HG02571 (cell line): ENCODE data around the gene ACSM5.
"Not testable (repeated sequence)": the region's sequence is repeated elsewhere in the genome, so short reads cannot be mapped to it uniquely, and the experiment has no call there.

Experiments
- ATAC-seq: cut with Tn5 transposase; IDR thresholded peaks from one replicate; pipeline ENCODE4 v1.9.1; 2021; ENCODE audit warnings: mild to moderate bottlenecking, moderate library complexity; ENCODE audit not compliant: unreplicated experiment

The ACSM5 gene

DNA sequence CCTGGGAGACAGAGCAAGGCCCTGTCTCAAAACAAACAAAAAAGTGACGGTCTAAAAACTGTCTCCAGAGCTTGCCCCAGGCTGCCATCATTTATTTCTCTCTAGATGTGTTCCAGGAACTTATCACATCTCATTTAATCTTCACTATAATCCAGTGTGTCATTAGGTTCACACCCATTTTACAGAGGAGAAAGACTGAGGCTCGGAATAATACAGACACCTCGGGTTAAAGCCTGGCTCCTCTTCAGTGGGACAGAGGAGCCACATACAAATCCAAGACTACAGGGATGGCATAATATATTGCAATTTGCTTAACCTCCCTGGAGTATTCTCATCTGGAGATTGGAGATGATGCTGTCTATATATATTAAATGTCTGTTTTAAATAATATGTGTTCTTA lies 10.7 kb upstream of the ACSM5 start:
- ATAC-seq = no peak

DNA sequence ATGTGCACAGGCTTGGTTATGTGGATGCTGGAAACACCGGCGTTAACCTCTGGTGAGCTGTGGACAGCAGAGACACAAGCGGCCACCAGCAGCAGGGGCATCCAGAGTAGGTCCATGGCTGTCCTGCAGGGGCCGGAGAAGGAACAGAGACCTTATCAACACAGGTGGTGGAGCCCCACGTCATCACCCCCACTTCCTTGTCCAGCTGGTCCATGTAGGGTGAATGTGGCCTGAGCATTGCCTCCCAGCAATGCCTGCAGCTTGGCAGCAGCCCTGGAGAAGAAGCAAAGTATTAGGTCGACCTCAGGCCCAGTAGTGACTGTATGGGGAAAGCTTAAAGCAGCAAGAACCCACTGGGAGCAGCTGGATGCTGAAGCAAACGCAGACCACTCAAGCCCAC lies 10.1 kb upstream of the ACSM5 start:
- no peak for ATAC-seq

DNA sequence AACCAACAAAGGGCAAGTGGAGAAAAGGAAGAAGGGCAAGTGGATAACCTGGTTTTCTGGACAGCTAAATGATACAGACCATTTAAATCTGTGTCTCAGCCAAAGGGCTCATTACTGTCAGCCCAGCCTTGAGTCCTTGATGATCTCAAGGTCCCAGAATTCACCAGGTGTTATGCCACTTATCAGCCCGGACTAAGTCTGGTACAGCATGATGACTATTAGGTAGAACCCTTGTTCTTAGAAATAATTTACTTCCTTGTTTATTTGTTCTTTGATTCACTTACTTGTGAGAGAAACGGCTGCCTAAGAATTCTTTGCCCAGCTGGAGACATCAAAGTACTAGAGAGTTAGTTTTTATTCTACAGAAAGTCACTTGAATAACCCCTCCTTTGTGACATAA lies 8.3 kb upstream of the ACSM5 start:
- ATAC-seq = no peak

DNA sequence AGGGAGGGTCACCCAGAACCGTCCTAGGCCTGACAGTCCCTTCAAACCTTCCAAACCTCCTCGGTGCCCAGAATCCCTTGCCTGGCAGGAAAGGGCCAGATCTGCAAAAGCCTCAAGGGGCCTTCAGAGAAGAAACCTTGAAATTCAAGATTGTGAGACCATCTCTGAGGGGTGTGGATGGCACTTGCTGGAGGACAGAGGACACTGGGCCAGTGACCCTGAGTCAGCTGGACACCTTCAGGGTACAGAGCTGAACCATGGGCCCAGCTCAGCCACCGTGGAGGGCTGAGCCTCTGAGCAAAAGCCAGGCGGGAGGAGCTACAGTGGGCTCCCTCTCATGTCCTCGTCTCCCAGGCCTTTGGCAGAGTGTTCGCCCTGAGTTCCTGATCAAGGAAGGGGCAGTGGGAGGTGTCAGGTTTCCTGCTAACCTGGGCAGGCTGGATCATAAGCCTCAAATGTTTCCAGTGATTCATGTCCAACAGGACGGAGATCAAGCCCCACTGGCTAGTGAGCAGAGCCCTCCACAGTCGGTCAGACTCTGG lies 7.8 kb upstream of the ACSM5 start:
- no peak for ATAC-seq

DNA sequence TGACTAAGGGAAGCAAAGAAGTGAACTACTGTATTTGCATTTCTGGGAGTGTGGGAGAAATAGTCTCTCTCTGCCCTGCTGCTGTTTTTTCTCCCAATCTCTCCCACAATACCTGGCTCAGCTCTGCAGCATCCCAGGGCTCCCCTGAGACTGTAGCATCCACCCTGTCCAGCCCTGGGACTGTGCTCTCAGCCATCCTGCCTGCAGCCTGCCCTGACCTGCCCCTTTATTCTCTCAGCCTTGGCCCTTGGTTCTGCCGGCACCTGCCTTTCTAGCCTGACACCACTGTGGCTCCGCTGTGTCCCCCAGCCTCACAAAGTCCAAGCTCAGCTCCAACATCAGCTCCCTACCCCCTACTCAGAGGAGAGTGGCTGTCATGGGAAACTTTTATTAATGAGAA lies 6.7 kb upstream of the ACSM5 start:
- ATAC-seq = no peak

DNA sequence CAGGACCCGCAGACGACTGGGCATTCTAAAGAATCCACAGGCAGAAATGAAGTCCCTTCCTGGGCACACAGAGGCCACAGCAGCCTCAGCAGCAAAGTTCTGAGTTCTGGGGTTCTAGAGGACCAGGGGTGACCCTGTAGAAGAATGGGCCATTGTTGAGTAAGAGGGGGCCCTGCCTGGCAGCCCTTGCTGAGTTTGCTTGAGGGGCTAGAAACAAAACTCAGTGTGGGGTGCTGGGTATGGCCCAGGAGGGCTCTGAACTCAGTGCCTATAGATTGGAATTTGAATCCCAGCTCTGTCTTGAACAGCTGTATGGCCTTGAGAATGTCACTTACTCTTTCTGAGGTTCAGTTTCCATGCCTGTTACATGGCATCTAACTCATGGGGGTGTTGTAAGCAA lies 4.7 kb upstream of the ACSM5 start, which contains the start of gene PDILT:
TSS of gene PDILT (minus strand) at position 101 of the 400 bp plus-strand sequence. CDS start 5,437 bp downstream, outside the sequence.
- no peak for ATAC-seq

DNA sequence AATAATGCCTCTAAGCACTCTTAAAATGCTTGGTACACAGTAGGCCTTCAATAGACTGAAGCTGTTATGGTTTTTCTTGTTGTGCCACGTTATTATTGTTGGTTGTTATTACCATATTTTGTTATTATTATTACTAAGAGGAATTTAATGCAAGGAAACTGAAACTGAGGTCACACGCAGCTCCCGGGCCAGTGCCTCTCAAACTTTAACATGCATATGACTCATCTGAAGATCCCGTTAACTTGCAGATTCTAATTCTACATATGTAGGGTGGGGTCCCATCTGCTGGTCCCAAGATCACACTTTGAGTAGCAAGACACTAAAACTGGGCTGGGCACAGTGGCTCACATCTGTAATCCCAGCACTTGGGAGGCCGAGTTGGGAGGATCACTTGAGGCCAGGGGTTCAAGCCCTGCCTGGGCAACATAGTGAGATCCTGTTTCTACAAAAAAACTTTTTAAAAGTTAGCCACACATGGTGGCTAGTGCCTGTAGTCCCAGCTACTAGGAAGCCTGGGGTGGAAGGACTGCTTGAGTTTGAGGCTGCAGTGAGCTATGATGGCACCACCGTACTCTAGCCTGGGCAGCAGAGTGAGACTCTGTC lies 888 bp downstream of the ACSM5 start:
- ATAC-seq = no peak

DNA sequence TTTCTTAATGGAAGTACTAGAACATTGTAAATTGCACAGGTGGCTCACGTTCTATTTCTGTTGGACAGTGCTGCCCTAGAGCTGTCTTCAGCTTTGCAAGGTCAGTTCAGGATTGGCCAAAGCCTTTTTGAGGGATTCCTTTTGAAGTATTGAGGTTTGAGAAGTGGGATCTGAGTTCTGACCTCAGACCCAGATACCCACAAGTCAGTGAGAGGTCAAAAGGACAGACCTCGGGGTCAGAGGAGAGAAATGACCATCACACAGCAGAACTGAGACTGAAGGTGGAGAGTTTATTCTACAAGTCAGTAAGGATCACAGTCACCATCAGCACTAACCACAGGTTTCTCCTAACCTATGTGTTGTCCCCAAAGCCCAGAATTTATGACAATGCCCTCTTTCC lies 1.7 kb downstream of the ACSM5 start:
- ATAC-seq = no peak

DNA sequence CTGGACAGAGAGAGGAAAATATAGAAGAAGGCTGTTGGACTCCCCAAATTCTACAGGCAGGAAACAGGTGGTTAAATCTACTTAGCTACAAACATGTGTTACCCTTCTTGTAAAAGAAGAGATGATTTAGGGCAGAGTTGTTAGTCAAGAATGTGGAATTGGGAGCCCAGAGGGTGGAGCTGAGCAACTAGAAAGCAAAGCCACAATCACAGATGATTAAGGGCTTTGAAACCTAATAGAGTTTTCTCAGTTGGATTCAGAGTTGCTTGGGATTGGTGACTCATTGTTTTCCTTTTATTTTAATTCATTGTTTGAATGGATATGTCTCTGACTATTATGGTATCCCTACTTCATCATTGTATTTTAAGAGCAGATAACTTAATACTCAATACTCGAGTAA lies 6.2 kb downstream of the ACSM5 start:
- no peak for ATAC-seq

DNA sequence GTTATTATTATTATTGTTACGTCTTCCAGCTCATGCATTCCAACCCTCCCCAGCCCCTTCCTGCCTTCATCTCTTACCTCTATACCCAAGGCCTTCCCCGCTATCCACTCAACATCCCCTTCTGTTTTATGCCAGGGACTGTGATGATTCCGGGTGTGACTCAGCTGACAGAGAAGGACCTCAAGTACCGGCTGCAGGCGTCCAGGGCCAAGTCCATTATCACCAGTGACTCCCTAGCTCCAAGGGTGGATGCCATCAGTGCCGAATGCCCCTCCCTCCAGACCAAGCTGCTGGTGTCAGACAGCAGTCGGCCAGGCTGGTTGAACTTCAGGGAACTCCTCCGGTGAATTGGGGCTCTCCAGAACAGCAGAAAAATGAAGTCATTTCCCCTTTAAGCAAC lies 9.8 kb downstream of the ACSM5 start:
- not testable (repeated sequence) for ATAC-seq

DNA sequence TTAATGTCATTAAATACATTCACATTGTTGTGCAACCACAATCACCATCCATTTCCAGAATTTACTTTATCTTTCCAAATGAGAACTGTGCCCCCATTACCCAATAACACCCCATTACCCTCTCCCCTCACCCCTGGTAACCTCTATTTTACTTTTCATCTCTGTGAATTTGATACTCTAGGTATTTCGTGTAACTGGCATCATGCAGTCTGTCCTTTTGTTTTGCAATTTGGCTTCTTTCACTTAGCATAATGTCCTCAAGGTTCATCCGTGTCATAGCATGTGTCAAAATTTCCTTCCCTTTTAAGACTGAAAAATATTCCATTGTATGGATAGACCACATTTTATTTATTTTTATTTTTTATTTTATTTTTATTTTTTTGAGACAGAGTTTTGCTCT lies 12.4 kb downstream of the ACSM5 start:
- ATAC-seq = not testable (repeated sequence)

DNA sequence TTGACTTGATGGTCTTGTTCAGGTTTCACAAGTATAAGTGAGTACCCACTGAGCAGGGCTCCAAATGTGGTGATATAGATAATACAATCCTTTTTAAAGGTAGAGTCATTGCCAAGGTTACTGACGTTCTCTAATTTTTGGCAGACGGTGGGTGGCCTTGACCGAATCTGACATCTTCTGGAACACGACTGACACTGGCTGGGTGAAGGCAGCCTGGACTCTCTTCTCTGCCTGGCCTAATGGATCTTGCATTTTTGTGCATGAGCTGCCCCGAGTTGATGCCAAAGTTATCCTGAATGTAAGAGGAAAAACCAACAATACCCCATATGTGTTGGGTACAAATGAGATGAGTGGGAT lies 14.4 kb downstream of the ACSM5 start:
- ATAC-seq = not testable (repeated sequence)

DNA sequence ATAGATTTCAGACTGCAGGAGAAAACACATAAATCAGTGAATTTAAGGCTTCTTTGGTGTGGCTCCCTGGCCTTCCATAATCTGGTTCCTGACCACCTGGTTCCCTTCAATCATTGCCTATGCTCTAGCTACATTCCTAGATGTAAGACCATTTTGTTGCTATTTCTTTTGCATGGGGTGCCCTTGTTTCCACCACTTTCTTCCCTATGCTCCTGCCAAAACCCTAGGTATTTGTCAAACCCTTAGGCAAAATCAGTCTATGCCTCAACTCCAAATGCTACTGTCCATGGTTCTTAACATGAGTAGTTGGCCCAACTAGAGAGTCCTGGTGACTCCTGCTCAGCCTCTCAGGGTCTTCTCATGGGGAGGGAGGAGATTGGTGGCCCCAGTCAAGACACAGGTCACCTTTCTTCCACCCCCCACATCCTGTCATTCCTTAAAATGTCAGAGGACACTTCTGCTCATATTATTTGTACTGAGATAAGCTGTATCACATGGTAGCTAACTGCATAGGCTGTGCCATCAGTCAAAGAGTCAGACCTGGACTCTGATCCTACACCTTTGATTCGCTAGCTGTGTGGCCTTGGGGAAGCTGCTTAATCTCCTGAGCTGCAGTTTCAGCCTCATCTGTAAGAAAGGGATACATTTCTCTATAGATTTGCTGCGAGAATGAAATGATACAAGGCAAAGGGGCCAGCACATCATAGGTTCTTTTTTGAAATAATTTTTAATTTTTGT lies 15.0 kb downstream of the ACSM5 start:
- ATAC-seq = no peak

DNA sequence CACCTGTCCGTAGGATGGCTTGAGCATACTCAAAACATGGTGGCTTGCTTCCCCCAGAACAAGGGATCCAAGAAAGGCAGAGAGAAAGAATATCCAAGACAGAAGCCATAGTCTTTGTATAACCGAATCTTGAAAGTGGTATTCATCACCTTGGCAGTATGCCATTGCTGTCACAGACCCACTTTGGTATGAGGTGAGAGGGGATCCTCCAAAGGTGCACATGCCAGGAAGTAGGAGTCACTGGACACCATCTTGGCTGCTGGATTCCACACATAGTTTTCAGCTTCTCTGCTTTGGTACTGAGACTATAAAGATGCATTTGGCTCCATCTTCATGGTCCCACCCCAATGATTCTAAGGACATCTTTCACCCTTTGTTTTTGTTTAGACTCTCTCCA lies 18.1 kb downstream of the ACSM5 start:
- not testable (repeated sequence) for ATAC-seq

DNA sequence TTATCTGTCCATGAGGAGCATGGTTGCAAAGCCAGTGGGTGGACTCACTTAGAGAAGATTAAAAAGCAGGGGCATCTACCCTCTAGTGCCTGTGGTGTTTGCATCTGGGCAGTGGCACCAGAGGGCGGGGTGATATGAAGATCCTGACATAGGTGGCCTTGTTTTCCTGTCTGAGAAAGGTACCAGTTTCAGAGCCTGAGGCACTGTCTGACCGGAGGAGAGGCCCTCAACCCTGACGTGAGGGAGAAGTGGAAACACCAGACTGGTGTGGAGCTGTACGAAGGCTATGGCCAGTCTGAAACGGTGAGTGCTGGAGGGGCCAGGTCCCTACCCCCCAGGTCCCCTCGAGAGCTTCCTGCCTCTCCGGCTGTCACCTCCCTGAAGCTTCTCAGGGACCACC lies 20.2 kb downstream of the ACSM5 start:
- ATAC-seq = not testable (repeated sequence)

DNA sequence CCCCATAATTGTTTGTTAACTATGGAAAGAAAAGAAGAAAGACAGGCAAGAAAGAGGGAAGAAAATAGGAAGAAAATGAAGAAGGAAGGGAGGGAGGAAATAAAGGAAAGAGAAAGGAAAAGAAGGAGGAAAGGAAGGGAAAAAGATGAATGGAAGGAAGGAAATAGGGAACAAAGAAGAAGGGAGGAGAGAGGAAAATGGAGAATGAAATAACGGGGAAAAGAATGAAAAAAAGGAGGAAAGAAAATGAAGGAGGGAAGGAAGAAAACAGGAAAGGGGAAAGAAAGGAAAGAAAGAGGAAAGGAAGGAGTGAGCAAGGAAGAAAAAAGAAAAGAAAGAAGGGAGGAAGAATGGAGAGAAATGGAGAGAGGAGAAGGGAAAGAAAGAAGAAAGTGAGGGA lies 21.1 kb downstream of the ACSM5 start:
- ATAC-seq = not testable (repeated sequence)

DNA sequence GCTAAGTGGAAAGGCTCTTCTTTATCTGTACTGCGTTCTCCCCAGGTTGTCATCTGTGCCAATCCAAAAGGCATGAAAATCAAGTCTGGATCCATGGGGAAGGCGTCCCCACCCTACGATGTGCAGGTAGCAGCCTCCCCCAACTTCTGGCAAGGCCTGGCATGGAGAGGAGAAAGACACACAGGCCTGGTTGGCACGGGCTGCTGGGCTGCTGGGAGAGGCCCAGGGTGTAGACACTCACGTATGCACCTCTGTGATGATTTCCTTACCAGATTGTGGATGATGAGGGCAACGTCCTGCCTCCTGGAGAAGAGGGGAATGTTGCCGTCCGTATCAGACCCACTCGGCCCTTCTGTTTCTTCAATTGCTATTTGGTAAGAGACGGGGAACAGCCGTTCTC lies 21.6 kb downstream of the ACSM5 start:
- no peak for ATAC-seq

DNA sequence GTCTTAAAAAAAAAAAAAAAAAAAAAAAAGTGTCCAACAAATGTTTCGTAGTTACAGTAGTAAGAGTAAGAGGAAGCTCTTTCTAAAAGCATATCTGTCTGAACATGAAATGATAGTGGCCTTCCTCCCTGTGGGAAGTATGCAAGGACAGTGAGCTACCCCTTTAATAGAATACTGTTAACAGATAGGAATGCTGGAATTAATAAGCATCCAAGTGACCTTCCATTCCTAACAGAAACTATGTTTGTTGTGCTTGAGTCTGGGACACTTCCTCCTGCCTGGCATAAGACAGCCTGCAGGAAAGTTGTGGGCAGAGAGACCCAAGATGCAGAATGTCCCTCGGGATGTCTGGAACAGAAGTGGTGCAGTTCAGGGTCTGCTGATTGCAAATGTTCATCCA lies 29.6 kb downstream of the ACSM5 start:
- not testable (repeated sequence) for ATAC-seq

DNA sequence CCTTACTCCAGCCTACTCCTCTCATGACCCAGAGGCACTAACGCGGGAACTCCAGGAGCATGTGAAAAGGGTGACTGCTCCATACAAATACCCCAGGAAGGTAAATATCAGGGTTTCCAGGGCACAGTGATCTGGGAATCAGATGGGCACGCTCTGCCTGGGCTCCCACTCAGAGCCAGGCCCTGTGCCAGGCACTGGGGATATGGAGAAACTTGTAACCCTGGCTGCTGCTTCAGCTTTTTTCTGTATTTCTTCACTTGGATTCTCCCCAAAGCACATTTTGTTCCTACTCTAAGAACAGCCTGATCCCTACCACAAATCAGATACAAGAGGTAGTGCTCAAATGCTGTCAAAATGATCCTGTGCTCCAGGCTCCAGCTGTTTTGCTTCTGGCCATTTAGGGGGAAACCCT lies 30.5 kb downstream of the ACSM5 start:
- ATAC-seq = not testable (repeated sequence)

DNA sequence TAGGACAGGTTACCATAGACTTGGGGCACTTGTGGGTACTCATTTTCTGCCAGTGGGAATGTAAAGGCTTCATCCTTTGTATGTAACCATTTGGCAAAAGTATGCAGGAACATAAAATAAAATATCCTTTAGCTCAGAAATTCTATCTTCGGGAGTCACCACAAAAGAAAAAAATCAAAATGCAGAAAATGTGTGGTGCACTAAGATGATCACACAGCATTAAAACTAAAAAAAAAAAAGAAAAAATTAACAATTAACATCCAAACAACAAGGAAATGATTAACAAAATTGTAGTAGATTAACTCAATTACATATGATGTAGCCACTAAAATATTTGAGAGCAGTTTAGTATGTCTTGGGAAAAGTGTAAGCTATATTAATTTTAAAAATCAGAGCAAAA lies 31.4 kb downstream of the ACSM5 start:
- ATAC-seq = not testable (repeated sequence)

DNA sequence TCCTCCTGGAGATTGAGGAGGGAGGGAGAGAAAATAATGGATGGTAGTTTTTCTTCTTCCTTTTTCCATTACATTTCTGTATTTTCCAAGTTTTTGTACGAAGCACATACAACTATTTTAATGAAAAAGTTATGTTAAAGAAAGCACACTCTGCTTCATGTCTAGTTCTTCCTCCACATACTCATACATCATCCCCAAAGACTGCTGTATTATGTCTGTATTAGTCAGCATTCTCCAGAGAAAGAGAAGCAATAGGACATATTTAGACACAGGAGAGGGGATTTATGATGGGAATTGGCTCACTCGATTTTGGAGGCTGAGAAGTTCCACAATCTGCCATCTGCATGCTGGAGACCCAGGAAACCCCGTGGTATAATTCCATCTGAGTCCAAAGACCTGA lies 31.9 kb downstream of the ACSM5 start:
- ATAC-seq = no peak

DNA sequence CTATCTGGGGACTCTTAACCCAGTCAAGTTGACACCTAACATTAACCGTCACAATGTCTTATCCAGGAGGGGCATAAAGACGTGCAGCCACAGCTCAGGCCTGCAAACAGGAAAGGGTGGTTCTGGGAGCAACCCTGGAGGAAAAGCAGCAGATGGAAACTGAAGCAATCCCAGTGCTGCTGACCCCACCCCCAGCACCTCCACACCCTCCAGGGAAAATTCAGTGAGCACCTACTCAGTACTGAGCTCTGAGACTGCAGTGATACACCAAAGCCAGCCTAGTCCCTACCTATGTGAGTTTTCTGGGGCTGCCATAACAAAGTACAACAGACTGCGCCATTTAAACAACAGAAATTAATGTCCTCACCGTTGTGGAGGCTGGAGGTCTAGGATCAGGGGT lies 32.5 kb downstream of the ACSM5 start:
- ATAC-seq = not testable (repeated sequence)
